Neural cell (in vitro differentiated cells): ENCODE data around the gene ZNF205. TPM values are rescaled to one million over a fixed set of nuclear protein-coding genes. Genes with fewer than 3 reads are reported as not detected.

Experiments used
- H2AFZ ChIP-seq: fragments of 200-600, 300-800 bp; sonication (generic), shearing (Covaris generic); 2 replicates; pipeline ENCODE4 v1.6.0; 2014; ENCODE audit warnings: low read depth, mild to moderate bottlenecking, antibody characterized with exemption, low read length, moderate library complexity
- H3F3A ChIP-seq: fragments of 200-600 bp; shearing (Covaris generic); 2 replicates; pipeline ENCODE4 v1.6.1; 2016; ENCODE audit warnings: mild to moderate bottlenecking, moderate library complexity, mixed read lengths, antibody characterized with exemption, low read length; ENCODE audit not compliant: insufficient read depth, poor library complexity, severe bottlenecking
- H3K27ac ChIP-seq: fragments of 200-600, 300-800 bp; sonication (generic), shearing (Covaris generic); 2 replicates; pipeline ENCODE4 v1.5.1; 2014; ENCODE audit warnings: mild to moderate bottlenecking, low read length, moderate library complexity
- H3K27me3 ChIP-seq: fragments of 300-800, 200-600 bp; sonication (generic), shearing (Covaris generic); 2 replicates; pipeline ENCODE4 v1.6.0; 2014; ENCODE audit warnings: mild to moderate bottlenecking, low read depth, low read length, moderate library complexity; ENCODE audit not compliant: insufficient read depth
- H3K36me3 ChIP-seq: fragments of 300-800, 200-600 bp; sonication (generic), shearing (Covaris generic); 2 replicates; pipeline ENCODE4 v1.5.1; 2014; ENCODE audit warnings: mild to moderate bottlenecking, antibody characterized with exemption, low read length, moderate library complexity; ENCODE audit not compliant: insufficient read depth
- H3K4me2 ChIP-seq: fragments of 300-800, 200-600 bp; sonication (generic), shearing (Covaris generic); 2 replicates; pipeline ENCODE4 v1.6.0; 2014; ENCODE audit warnings: mild to moderate bottlenecking, low read length
- H3K4me3 ChIP-seq: fragments of 300-800, 200-600 bp; sonication (generic), shearing (Covaris generic); 2 replicates; pipeline ENCODE4 v1.5.1; 2014; ENCODE audit warnings: mild to moderate bottlenecking, low read length, moderate library complexity
- H3K79me2 ChIP-seq: fragments of 200-600 bp; shearing (Covaris generic); replicated peaks from 2 replicates; pipeline ENCODE4 v1.6.0; 2014; ENCODE audit warnings: mild to moderate bottlenecking, low read length, moderate library complexity; ENCODE audit not compliant: insufficient read depth
- H3K9ac ChIP-seq: fragments of 300-800, 200-600 bp; sonication (generic), shearing (Covaris generic); 2 replicates; pipeline ENCODE4 v1.6.1; 2016; ENCODE audit warnings: mild to moderate bottlenecking, low read length, mixed read lengths
- H3K9me2 ChIP-seq: fragments of 200-600 bp; shearing (Covaris generic); 2 replicates; pipeline ENCODE4 v1.6.1; 2016; ENCODE audit warnings: mild to moderate bottlenecking, low read length, mixed read lengths; ENCODE audit not compliant: insufficient read depth
- H3K9me3 ChIP-seq: fragments of 200-600, 300-800 bp; sonication (generic), shearing (Covaris generic); 2 replicates; pipeline ENCODE4 v1.6.1; 2016; ENCODE audit warnings: mild to moderate bottlenecking, mixed run types, low read length, moderate library complexity, mixed read lengths
- H4K20me1 ChIP-seq: fragments of 200-600 bp; shearing (Covaris generic); 2 replicates; pipeline ENCODE4 v1.6.1; 2016; ENCODE audit warnings: mild to moderate bottlenecking, mixed run types; ENCODE audit not compliant: insufficient read depth
- CTCF ChIP-seq: fragments of 450-650 bp; IDR thresholded peaks from 2 replicates; pipeline ENCODE4 v1.5.1; 2014; ENCODE audit warnings: antibody characterized with exemption, mild to moderate bottlenecking, moderate library complexity; ENCODE audit not compliant: poor library complexity, severe bottlenecking
- EP300 ChIP-seq: fragments of 450-650 bp; conservative IDR thresholded peaks from 2 replicates; pipeline ENCODE4 v1.6.1; 2014; ENCODE audit warnings: antibody characterized with exemption, mild to moderate bottlenecking, moderate library complexity; ENCODE audit not compliant: poor library complexity, severe bottlenecking
- EZH2 ChIP-seq: fragments of 200-600, 300-800 bp; shearing (Covaris generic), sonication (generic); IDR thresholded peaks from 2 replicates; pipeline ENCODE4 v1.6.1; 2014; ENCODE audit warnings: antibody characterized with exemption, low read length, borderline replicate concordance, mild to moderate bottlenecking; ENCODE audit not compliant: insufficient read depth, poor library complexity, severe bottlenecking
- MXI1 ChIP-seq: fragments of 450-650 bp; conservative IDR thresholded peaks from 2 replicates; pipeline ENCODE4 v1.6.1; 2014; ENCODE audit warnings: antibody characterized with exemption, mild to moderate bottlenecking; ENCODE audit not compliant: poor library complexity, severe bottlenecking
- POLR2AphosphoS5 ChIP-seq: IDR thresholded peaks from 2 replicates; pipeline ENCODE4 v1.6.1; 2012
- RAD21 ChIP-seq: fragments of 450-650 bp; conservative IDR thresholded peaks from 2 replicates; pipeline ENCODE4 v1.6.1; 2014; ENCODE audit warnings: antibody characterized with exemption, mild to moderate bottlenecking, moderate library complexity
- REST ChIP-seq: IDR thresholded peaks from 2 replicates; pipeline ENCODE4 v1.6.1; 2012; ENCODE audit warnings: borderline replicate concordance
- SMC3 ChIP-seq: fragments of 450-650 bp; conservative IDR thresholded peaks from 2 replicates; pipeline ENCODE4 v1.6.1; 2014; ENCODE audit warnings: antibody characterized with exemption, mild to moderate bottlenecking, moderate library complexity; ENCODE audit not compliant: poor library complexity
- TAF1 ChIP-seq: IDR thresholded peaks from 2 replicates; pipeline ENCODE4 v1.6.1; 2012; ENCODE audit warnings: low read depth
- polyA plus RNA-seq: library from polyadenylated mRNA; depleted of rRNA; stranded (reverse); fragments of >200 nt; gene quantifications from 2 replicates; pipeline ENCODE4 v1.2.3, GENCODE V29; 2014

The ZNF205 gene
- polyA plus RNA-seq, 1 donor from 2014 or later = 30.0 TPM

GRCh38 chr16:3113765-3114479 is 1.5 kb downstream of the ZNF205 start:
- Histone ChIP-seq H4K20me1 (no peaks in the 10 kb centered on the region), H3F3A (no peaks in the 10 kb centered on the region), H3K27ac (no peak overlapping the region), H3K79me2 (peaks cover 21% of the 10 kb centered on the region), H3K4me3 (peak overlapping the region; percentile 72), H3K9ac (peak overlapping the region; percentile 77), H3K9me2 (no peaks in the 10 kb centered on the region), H3K27me3 (no peaks in the 10 kb centered on the region), H3K4me2 (peak overlapping the region; percentile 89), H2AFZ (no peak overlapping the region), H3K36me3 (no peaks in the 10 kb centered on the region), H3K9me3 (no peaks in the 10 kb centered on the region)
- TF ChIP-seq TAF1 = no peak
- no peak for TF ChIP-seq MXI1
- TF ChIP-seq EZH2 = no peak

GRCh38 chr16:3115003-3115402 is 2.6 kb downstream of the ZNF205 start:
- Histone ChIP-seq H3K27me3 (no peaks in the 10 kb centered on the region), H3K4me3 (peak overlapping the region; percentile 72), H3K9me2 (no peaks in the 10 kb centered on the region), H3K4me2 (no peak overlapping the region), H3K79me2 (peaks cover 21% of the 10 kb centered on the region), H4K20me1 (no peaks in the 10 kb centered on the region), H3K36me3 (no peaks in the 10 kb centered on the region), H3F3A (no peaks in the 10 kb centered on the region), H3K9me3 (no peaks in the 10 kb centered on the region), H3K27ac (no peak overlapping the region), H2AFZ (no peak overlapping the region), H3K9ac (no peak overlapping the region)
- TF ChIP-seq TAF1 (no peak), CTCF (no peak), POLR2AphosphoS5 (no peak), SMC3 (no peak), REST (no peak), RAD21 (no peak), EZH2 (no peak), MXI1 (no peak), EP300 (no peak)
